ENCODE results near the gene BRAT1.

BRAT1 gene

DNA sequence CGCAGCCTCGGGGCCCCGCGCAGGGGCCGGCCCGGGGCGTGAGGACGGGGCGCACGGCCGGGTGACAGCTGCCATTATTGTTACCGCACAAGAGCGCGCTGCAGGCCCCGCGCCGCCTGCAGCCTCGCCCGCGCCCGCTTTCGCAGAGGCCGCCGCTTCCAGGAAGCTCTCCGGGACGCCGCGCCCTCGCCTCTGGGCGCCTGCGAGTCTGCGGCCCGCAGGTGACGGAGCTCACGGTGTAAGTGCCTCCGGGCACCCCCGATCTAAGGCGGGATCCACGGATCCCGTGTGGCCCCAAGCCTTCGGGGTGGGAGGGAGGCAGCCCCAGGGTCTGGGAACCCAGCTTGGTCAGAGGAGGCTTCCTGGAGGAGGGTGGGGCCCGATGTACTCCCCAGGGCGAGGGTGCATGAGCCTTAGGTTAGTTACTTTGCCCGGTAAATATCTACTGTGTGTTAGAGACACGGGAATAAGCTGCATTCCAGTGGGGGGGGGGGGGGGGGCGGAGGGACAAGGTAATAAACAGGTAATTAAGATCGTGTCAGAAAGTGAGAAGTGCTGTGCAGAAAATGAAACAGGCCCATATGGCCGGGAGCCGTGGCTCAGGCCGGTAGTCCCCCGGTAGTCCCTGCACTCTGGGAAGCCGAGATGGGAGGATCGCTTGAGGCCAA, 4.1 kb upstream of the BRAT1 start:
- DNase-seq (ENCODE audit: low read depth), result no peak

- DNase-seq (ENCODE audit: low read depth), result peak; percentile 75
These were observed 3.4 kb upstream of the BRAT1 start, which contains the start of gene IQCE for GRCh38 chr7:2558629-2559282. TSS of gene IQCE (plus strand) at chr7:2558979. CDS start at chr7:2559182, 203 bp downstream.

GRCh38 chr7:2554661-2555111, 638 bp downstream of the BRAT1 start:
- DNase-seq (ENCODE audit: low read depth), result no peak

DNA sequence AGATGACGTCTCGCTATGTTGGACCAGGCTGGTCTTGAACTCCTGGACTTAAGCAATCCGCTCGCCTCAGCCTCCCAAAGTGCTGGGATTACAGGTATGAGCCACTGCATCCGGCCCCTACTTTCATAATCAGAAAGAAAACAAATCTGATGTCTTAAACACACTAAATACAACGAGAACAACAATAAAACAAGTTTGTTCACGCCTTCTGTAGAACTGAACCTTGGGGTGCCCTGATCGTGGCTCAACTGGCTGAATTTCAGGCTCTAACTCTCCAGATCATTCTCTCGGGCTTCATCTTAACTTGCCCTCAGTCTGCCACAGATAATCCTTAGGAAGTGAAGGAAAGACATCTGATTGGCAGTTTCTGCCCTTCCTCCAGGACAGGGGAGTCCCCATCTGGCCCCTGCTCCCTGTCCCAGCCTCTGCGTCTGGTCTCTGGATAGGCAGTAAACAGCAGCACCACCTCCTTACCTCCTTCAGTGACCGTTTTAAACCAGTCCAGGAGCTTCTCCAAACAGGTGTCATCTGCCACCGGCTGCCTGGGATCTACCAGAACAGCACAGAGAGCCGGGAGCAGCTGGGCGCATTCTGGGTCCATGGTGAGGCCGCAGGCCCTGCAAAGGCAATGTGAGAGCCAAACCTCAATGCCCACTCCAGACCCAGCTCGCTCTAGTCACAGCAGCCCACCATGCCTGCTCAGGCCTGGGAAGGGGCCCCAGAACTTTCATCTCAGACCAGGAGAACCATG, 1.3 kb downstream of the BRAT1 start:
- DNase-seq (ENCODE audit: low read depth), result no peak

- DNase-seq (ENCODE audit: low read depth), result no peak
These were observed 2.2 kb downstream of the BRAT1 start for GRCh38 chr7:2553108-2553507.

DNA sequence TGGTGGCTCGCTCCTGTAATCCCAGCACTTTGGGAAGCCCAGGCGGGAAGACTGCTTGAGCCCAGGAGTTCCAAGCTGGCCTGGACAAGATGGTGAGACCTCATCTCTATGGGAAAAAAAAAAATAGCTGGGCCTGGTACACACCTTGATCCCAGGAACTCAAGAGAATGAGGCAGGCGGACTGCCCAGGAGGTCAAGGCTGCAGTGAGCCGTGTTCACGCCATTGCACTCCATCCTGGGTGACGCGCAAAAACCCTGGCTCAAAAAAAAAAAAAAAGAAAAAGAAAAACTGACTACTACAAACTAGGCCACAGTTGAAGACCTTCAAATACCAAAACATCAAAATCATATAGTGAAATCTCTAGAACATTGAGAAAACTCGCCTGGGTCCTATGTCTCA, 3.9 kb downstream of the BRAT1 start:
- no peak for DNase-seq (ENCODE audit: low read depth)

- no peak for DNase-seq (ENCODE audit: low read depth)
These were observed 8.3 kb downstream of the BRAT1 start for GRCh38 chr7:2546776-2547586.

- no peak for DNase-seq (ENCODE audit: low read depth)
These were observed 9.4 kb downstream of the BRAT1 start for GRCh38 chr7:2545746-2546425.

DNA sequence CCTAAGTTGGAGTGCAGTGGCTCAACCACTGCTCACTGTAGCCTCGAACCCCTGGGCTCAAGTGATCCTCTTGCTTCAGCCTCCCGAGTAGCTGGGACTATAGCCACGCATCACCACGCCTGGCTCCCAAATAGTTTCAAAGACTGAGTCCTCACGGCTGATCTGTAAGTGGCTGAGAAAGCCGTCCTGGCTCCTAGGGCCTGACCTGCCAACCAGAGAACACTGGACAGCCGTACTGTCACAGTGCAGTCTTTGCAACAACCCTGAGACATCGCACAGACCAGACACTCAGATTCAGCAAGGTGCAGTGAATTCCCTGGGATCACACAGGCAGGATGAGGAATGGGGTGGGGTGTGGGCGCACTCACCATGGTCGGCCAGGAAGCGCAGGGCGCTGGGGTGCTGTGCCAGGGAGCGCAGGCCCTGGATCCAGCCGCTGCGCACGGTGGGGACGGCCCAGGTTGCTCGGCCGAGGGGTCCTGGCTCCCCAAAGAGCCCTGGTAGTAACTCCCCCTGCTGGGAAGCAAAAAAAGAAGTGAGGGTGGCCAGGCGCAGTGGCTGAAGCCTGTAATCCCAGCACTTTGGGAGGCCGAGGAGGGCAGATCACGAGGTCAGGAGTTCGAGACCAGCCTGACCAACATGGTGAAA, 10.7 kb downstream of the BRAT1 start:
- no peak for DNase-seq (ENCODE audit: low read depth)

DNA sequence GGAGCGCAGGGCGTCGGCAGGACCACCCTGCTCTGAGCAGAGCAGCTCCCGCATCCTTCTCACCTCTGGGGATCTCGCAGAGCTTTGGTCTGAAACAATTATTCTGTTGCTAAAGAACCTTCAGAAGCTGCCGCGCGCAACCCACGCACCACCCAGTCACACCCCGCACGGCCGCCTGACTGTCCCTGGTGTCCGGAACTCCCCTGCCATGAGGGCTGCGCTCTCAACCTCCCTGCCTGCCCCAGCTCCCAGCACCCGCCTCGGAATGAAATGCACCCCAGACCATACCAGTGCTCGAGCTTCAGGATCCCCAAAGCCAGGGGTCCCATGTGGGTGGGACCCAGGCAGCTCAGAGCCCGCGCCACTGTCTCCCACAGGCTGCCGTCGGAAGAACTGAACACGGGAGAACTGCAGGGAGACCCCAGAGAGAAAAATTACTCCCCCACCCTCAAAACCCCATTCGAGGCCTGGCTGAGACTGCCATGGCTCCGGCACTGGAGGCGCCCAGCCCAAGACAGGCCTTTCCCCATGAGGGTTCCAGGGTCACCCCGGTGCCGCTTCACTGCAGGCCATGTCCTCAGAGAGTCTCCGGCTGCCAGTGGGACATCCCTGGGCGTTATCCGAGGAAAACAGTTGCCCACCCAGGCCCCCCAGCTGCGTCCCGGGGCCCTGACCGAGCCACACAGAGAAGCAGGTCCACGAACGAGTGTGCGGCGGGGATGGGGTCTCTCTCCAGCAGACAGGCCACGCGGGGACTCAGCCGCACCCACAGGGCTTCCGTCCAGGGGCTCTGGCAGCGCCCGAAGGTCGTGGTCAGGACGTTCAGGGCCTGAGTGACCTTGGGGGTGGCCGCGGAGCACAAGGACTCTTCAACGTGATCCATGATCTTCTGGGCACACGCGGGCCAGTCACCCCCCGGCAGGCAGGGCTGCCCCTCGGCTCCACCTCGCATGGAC, 12.1 kb downstream of the BRAT1 start:
- DNase-seq (ENCODE audit: low read depth), result no peak

GRCh38 chr7:2542011-2542915, 13.1 kb downstream of the BRAT1 start:
- DNase-seq (ENCODE audit: low read depth), result no peak

DNA sequence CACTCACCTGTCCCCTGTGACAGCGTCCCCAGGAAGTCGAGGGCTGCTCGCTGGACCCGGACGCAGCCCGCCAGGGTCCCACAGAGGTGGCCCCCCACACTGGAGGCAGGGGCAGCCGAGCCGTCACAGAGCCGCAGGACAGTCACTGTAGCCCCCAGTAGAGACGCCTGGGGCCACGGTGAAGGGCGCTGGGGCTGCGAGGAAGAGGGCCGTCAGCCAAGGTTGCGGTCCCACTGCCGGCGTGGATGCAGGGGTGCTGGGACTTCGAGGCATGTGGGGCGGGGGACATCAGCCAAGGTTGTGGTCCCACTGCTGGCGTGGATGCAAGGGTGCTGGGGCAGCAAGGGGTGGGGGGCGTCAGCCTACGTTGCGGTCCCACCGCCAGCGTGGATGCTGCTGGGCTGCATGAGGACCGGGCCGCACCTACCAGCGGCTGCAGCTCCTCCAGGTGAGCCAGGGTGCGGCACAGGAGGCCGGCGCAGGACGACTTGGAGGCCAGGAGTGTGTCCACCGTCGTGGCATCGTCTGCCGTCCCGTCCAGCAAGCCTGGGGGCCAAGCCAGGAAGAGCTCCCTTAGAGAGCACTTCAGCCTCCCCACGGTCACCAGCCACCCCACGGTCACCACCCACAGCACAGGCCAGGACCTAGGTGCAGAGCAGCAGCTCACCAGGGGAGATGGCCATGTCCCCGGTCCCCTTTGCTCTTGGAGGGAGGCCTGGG, 13.9 kb downstream of the BRAT1 start:
- no peak for DNase-seq (ENCODE audit: low read depth)

- no peak for DNase-seq (ENCODE audit: low read depth)
These were observed 14.7 kb downstream of the BRAT1 start for GRCh38 chr7:2540641-2541051.

GRCh38 chr7:2540133-2540532, 15.2 kb downstream of the BRAT1 start:
- no peak for DNase-seq (ENCODE audit: low read depth)

GRCh38 chr7:2539031-2539911, 16.1 kb downstream of the BRAT1 start:
- DNase-seq (ENCODE audit: low read depth), result no peak

GRCh38 chr7:2537981-2538851, 17.1 kb downstream of the BRAT1 start:
- DNase-seq (ENCODE audit: low read depth), result no peak

All from CMK (cell line).